B cell (primary cell): ENCODE results near the gene WWC2. TPM values are rescaled to one million over a fixed set of nuclear protein-coding genes. Genes with fewer than 3 reads are reported as not detected.

Experiments
- ATAC-seq: fragments of 200-7000 bp; cut with Tn5 transposase; one replicate; pipeline ENCODE4 v1.10.0; 2021; ENCODE audit warnings: low read depth, mild to moderate bottlenecking, moderate number of reproducible peaks, moderate library complexity
- CTCF ChIA-PET: fragments of 350-600 bp; sonication (Branson Sonifier 250); formaldehyde crosslinking; loops from one replicate; lab custom pipeline; 2021; ENCODE audit warnings: antibody characterized with exemption, inconsistent platforms; lab: Charles Lee
- POLR2A ChIA-PET: fragments of 350-600 bp; sonication (Branson Sonifier 250); formaldehyde crosslinking; loops from one replicate; lab custom pipeline; 2021; ENCODE audit warnings: antibody characterized with exemption; lab: Charles Lee
- DNase-seq: peaks from one replicate; pipeline ENCODE4 v3.0.0; 2013
- H2AFZ ChIP-seq: 2 replicates; pipeline ENCODE4 v1.6.1; 2012; ENCODE audit warnings: mild to moderate bottlenecking, low read depth, low read length; ENCODE audit not compliant: insufficient read depth, poor library complexity, severe bottlenecking
- H3K27ac ChIP-seq, 2 donors: 1 replicate in 1 of 2; 2 replicates in 1 of 2; pipeline ENCODE4 v1.5.1; 2012 to 2013; ENCODE audit warnings: low read length in 2 of 2, mild to moderate bottlenecking in 2 of 2, moderate library complexity in 1 of 2
- H3K27me3 ChIP-seq, 4 experiments: fragments of 200-600 bp in 1 of 4; sonication (generic) in 1 of 4; replicated peaks in 1 of 4; 1 replicate in 2 of 4; 2 replicates in 2 of 4; pipeline versions ENCODE4 v1.6.1 to v1.7.0; 2013 to 2016; ENCODE audit warnings: low read length in 3 of 4, mild to moderate bottlenecking in 2 of 4, mixed read lengths in 1 of 4, moderate library complexity in 1 of 4; ENCODE audit not compliant: insufficient read depth in 4 of 4, control insufficient read depth in 3 of 4; ENCODE audit errors: control extremely low read depth in 1 of 4
- H3K36me3 ChIP-seq, 2 experiments: replicated peaks in 1 of 2; 1 replicate in 1 of 2; 2 replicates in 1 of 2; pipeline versions ENCODE4 v1.6.1 to v1.7.1; 2013; ENCODE audit warnings: low read length in 1 of 2; ENCODE audit not compliant: insufficient read depth in 2 of 2, control insufficient read depth in 1 of 2; ENCODE audit errors: control extremely low read depth in 1 of 2, extremely low read depth in 1 of 2
- H3K4me1 ChIP-seq, 2 donors: fragments of 200-600 bp in 1 of 2; sonication (generic) in 1 of 2; 1 replicate in 1 of 2; 2 replicates in 1 of 2; pipeline versions ENCODE4 v1.5.1 to v1.6.1; 2013 to 2017; ENCODE audit warnings: low read length in 2 of 2; ENCODE audit not compliant: control insufficient read depth in 2 of 2, insufficient read depth in 2 of 2
- H3K4me2 ChIP-seq: replicated peaks from 2 replicates; pipeline ENCODE3; 2012; ENCODE audit warnings: mild to moderate bottlenecking, low read depth, low read length; ENCODE audit not compliant: poor library complexity, severe bottlenecking
- H3K4me3 ChIP-seq, 5 experiments: fragments of 200-600 bp in 1 of 5; sonication (generic) in 1 of 5; 1 replicate in 3 of 5; 2 replicates in 2 of 5; pipeline versions ENCODE4 v1.5.1 to v1.7.0; 2011 to 2016; ENCODE audit warnings: low read length in 4 of 5, mild to moderate bottlenecking in 4 of 5, low read depth in 2 of 5, control low read depth in 1 of 5, moderate library complexity in 1 of 5; ENCODE audit not compliant: insufficient read depth in 1 of 5; ENCODE audit errors: control extremely low read depth in 1 of 5, extremely low read depth in 1 of 5
- H3K79me2 ChIP-seq: fragments of 200-600 bp; sonication (generic); one replicate; pipeline ENCODE4 v1.6.0; 2016; ENCODE audit warnings: low read length; ENCODE audit not compliant: control insufficient read depth, insufficient read depth
- H3K9ac ChIP-seq: fragments of 200-600 bp; sonication (generic); 2 replicates; pipeline ENCODE4 v1.6.1; 2017; ENCODE audit warnings: mild to moderate bottlenecking, low read length, moderate library complexity
- H3K9me3 ChIP-seq, 3 donors: one replicate each; pipeline versions ENCODE4 v1.6.1 to v1.7.1; 2013; ENCODE audit warnings: low read length in 2 of 3; ENCODE audit not compliant: control insufficient read depth in 2 of 3, insufficient read depth in 1 of 3; ENCODE audit errors: control extremely low read depth in 1 of 3
- H4K20me1 ChIP-seq: 2 replicates; pipeline ENCODE4 v1.6.0; 2012; ENCODE audit warnings: mild to moderate bottlenecking, low read length; ENCODE audit not compliant: insufficient read depth, control insufficient read depth, poor library complexity, severe bottlenecking
- H3K27ac Mint-ChIP-seq: one replicate; pipeline ENCODE4 v1.8.0; 2021; ENCODE audit warnings: mixed read lengths
- H3K27me3 Mint-ChIP-seq: one replicate; pipeline ENCODE4 v1.8.0; 2021; ENCODE audit warnings: mixed read lengths
- H3K4me1 Mint-ChIP-seq: one replicate; pipeline ENCODE4 v1.8.0; 2021; ENCODE audit warnings: mixed read lengths
- H3K4me3 Mint-ChIP-seq: one replicate; pipeline ENCODE4 v1.8.0; 2021; ENCODE audit warnings: mixed read lengths
- H3K9me3 Mint-ChIP-seq: one replicate; pipeline ENCODE4 v1.8.0; 2022; ENCODE audit warnings: mixed read lengths; ENCODE audit not compliant: insufficient read depth
- EZH2 ChIP-seq: IDR thresholded peaks from 2 replicates; pipeline ENCODE4 v1.6.1; 2012; ENCODE audit warnings: borderline replicate concordance, low read depth, mild to moderate bottlenecking, moderate library complexity, low read length; ENCODE audit not compliant: insufficient read depth, poor library complexity, severe bottlenecking
- WGBS: methylation state at CpG from one replicate; pipeline ENCODE4 v1.1.5; 2013; ENCODE audit warnings: missing lambda C conversion rate; ENCODE audit not compliant: insufficient coverage; 5-methylcytosine and 5-hydroxymethylcytosine counted together
- intact Hi-C: fragments of 100-400 bp; cut with micrococcal nuclease; formaldehyde crosslinking; loops from one replicate; pipeline ENCODE4 v1.10.0; 2022
- polyA plus RNA-seq: library from polyadenylated mRNA; depleted of rRNA; stranded (reverse); fragments of >200 nt; gene quantifications from 2 replicates; pipeline ENCODE4 v1.2.3, GENCODE V29; 2012
- total RNA-seq, 2 donors: library from RNA; stranded (reverse); fragments of 120-200 nt in 1 of 2; gene quantifications; 1 replicate in 1 of 2; 2 replicates in 1 of 2; pipeline versions ENCODE4 v1.2.3 to v1.2.4, GENCODE V29; 2013 to 2022
- TF ChIP-seq, protein P1 (sequence below): fragments of 200-600 bp; IDR thresholded peaks from one replicate; pipeline ENCODE4 v1.8.0; 2022; ENCODE audit warnings: antibody characterized with exemption, mild to moderate bottlenecking

The WWC2 gene
- total and polyA plus RNA-seq, 2 donors (not counting 1 experiment from before 2014, with no cell fraction given) = 0.07 to 0.32 TPM

DNA sequence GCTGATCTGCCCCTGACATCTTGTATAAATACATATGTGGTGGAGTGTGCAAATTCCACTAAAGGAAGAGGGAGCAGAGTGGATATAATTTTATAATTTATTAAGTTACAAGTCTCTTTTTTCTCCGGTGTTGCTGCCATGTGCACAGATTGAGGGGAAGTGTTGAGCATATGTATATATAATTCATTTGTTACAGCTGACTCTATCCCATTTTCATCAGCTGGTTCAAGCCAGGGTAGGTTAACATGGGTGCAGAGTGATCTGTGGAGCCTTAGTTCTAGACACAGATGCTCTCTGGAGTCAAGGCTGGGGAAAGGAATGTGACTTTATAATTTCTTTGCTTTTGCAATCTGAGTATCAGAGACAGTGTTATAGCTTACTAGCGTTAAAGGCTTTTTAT is 103.5 kb downstream of the WWC2 start:
- CTCF ChIA-PET = no interaction called here
- Mint-ChIP-seq H3K9me3 (no peaks in the 10 kb centered on the region), H3K27me3 (peaks cover 7% of the 10 kb centered on the region), H3K4me3 (no peak overlapping the region), H3K4me1 (no peaks in the 10 kb centered on the region), H3K27ac (no peak overlapping the region)
- H3K9ac ChIP-seq = no peak overlapping the region
- H3K4me3 ChIP-seq = no peak overlapping the region
- POLR2A ChIA-PET = no interaction called here
- WGBS = no CpG with 5 or more reads among the region's 2 CpGs
- no peaks in the 10 kb centered on the region for H3K36me3 ChIP-seq
- no peaks in the 10 kb centered on the region for H3K9me3 ChIP-seq
- TF ChIP-seq, protein P1, sequence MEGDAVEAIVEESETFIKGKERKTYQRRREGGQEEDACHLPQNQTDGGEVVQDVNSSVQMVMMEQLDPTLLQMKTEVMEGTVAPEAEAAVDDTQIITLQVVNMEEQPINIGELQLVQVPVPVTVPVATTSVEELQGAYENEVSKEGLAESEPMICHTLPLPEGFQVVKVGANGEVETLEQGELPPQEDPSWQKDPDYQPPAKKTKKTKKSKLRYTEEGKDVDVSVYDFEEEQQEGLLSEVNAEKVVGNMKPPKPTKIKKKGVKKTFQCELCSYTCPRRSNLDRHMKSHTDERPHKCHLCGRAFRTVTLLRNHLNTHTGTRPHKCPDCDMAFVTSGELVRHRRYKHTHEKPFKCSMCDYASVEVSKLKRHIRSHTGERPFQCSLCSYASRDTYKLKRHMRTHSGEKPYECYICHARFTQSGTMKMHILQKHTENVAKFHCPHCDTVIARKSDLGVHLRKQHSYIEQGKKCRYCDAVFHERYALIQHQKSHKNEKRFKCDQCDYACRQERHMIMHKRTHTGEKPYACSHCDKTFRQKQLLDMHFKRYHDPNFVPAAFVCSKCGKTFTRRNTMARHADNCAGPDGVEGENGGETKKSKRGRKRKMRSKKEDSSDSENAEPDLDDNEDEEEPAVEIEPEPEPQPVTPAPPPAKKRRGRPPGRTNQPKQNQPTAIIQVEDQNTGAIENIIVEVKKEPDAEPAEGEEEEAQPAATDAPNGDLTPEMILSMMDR = no peak
- no peak for TF ChIP-seq EZH2
- no peak for DNase-seq
- H3K27ac ChIP-seq = no peak overlapping the region
- intact Hi-C loops = no loop called here
- H3K4me1 ChIP-seq = no peaks in the 10 kb centered on the region
- H3K27me3 ChIP-seq = peaks cover 0 to 2% (median 0%) of the 10 kb centered on the region in 4 experiments
- H3K79me2 ChIP-seq = no peaks in the 10 kb centered on the region
- H3K4me2 ChIP-seq = no peak overlapping the region
- no peak overlapping the region for H2AFZ ChIP-seq
- ATAC-seq = no peak
- no peaks in the 10 kb centered on the region for H4K20me1 ChIP-seq

DNA sequence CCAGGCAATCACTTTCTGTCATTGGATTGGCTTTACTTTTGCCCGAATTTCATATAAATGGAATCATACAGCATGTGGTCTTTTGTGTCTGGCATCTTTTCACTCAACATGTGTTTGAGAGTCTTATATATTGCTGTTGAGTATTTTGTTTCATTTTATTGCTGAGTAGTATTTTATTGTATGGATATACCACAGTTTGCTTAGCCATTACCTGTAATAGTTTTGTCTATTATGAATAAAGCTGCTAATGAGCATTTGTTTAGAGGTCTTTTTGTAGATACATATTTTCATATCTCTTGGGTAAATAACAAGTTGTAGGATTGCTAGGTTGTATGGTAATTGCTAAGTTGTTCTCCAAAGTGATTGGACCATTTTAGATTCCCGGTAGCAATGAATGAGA is 105.7 kb downstream of the WWC2 start:
- H3K36me3 ChIP-seq = no peaks in the 10 kb centered on the region
- H3K27me3 ChIP-seq = no peaks in the 10 kb centered on the region
- peaks cover 6% of the 10 kb centered on the region for H3K27me3 Mint-ChIP-seq
- TF ChIP-seq, protein P1 = no peak
- TF ChIP-seq EZH2 = no peak
- no peaks in the 10 kb centered on the region for H3K4me1 Mint-ChIP-seq
- ChIA-PET CTCF (no interaction called here), POLR2A (no interaction called here)
- ATAC-seq (no peak), DNase-seq (no peak)
- intact Hi-C loops = no loop called here
- H2AFZ ChIP-seq = no peak overlapping the region
- H3K4me3 ChIP-seq = no peak overlapping the region
- H3K9me3 Mint-ChIP-seq = no peaks in the 10 kb centered on the region
- no peak overlapping the region for H3K27ac ChIP-seq
- 90% methylated on average over 1 of the region's 2 CpGs for WGBS
- H3K4me3 Mint-ChIP-seq = no peak overlapping the region
- H4K20me1 ChIP-seq = no peaks in the 10 kb centered on the region
- H3K9me3 ChIP-seq = no peaks in the 10 kb centered on the region
- H3K27ac Mint-ChIP-seq = no peak overlapping the region
- H3K9ac ChIP-seq = no peak overlapping the region
- H3K79me2 ChIP-seq = no peaks in the 10 kb centered on the region
- H3K4me2 ChIP-seq = no peak overlapping the region
- H3K4me1 ChIP-seq = no peaks in the 10 kb centered on the region
